WI38 (cell line): Measurements from ENCODE around the gene OPCML.

Source experiments
- H3K4me3 ChIP-seq: 2 replicates; pipeline ENCODE4 v1.5.1; 2011; ENCODE audit warnings: low read depth, mild to moderate bottlenecking, control low read depth, low read length
- CTCF ChIP-seq: IDR thresholded peaks from 2 replicates; pipeline ENCODE4 v1.5.1; 2012; ENCODE audit warnings: low read depth, mild to moderate bottlenecking, control low read depth, low read length

Gene OPCML

GRCh38 chr11:132788816-132789325 lies 743.4 kb downstream of the OPCML start:
- TF ChIP-seq CTCF, result no peak
- H3K4me3 ChIP-seq, result no peak overlapping the region

- no peak overlapping the region for H3K4me3 ChIP-seq
- TF ChIP-seq CTCF, result no peak
Measured at GRCh38 chr11:132785878-132786277, 746.4 kb downstream of the OPCML start.

GRCh38 chr11:132784441-132784840 lies 747.9 kb downstream of the OPCML start:
- no peak overlapping the region for H3K4me3 ChIP-seq
- TF ChIP-seq CTCF, result no peak

- no peak for TF ChIP-seq CTCF
- no peak overlapping the region for H3K4me3 ChIP-seq
Measured at GRCh38 chr11:132782102-132782501, 750.2 kb downstream of the OPCML start.

- TF ChIP-seq CTCF, result no peak
- no peak overlapping the region for H3K4me3 ChIP-seq
Measured at GRCh38 chr11:132780046-132780445, 752.3 kb downstream of the OPCML start.

GRCh38 chr11:132779497-132779896 lies 752.8 kb downstream of the OPCML start:
- no peak overlapping the region for H3K4me3 ChIP-seq
- no peak for TF ChIP-seq CTCF

GRCh38 chr11:132777067-132777975 lies 755.0 kb downstream of the OPCML start:
- H3K4me3 ChIP-seq, result no peak overlapping the region
- no peak for TF ChIP-seq CTCF
